Measurements from ENCODE around the gene ZNF415.

DNA sequence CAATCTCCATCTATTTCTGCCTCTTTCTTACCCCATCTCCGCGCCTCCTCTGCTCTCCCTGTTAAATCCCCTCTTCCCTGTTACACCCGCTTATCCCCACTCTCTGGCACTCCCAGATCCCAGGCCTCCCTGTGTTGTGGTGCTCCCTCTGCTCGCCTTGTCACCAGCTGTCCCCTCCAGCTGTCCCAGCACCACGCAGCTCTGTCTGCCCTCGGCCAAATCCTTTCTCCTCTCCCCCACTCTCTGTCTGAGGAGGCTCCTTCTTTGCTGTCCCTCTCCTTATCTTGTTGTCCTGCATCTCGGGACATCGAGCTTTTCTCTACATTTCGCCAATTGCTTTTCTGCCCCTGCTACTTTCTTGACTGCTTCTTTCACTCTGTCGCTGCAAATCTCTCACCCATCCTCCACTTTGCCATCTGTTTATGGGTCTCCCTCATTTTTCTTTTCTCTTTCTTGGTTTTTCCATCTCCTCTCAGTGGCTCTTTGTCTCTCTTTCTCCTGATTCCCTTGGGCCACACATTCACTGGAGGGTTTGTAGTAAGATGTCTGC lies 30.4 kb downstream of the ZNF415 start:
- TF ChIP-seq, protein P1, sequence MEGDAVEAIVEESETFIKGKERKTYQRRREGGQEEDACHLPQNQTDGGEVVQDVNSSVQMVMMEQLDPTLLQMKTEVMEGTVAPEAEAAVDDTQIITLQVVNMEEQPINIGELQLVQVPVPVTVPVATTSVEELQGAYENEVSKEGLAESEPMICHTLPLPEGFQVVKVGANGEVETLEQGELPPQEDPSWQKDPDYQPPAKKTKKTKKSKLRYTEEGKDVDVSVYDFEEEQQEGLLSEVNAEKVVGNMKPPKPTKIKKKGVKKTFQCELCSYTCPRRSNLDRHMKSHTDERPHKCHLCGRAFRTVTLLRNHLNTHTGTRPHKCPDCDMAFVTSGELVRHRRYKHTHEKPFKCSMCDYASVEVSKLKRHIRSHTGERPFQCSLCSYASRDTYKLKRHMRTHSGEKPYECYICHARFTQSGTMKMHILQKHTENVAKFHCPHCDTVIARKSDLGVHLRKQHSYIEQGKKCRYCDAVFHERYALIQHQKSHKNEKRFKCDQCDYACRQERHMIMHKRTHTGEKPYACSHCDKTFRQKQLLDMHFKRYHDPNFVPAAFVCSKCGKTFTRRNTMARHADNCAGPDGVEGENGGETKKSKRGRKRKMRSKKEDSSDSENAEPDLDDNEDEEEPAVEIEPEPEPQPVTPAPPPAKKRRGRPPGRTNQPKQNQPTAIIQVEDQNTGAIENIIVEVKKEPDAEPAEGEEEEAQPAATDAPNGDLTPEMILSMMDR (IDR thresholded peaks at IDR 0.05) = no peak
- TF ChIP-seq POLR2A (IDR thresholded peaks at IDR 0.05) = no peak
